HTR-8/SVneo (cell line): ENCODE measurements around the gene PHLDB3.

Source experiments
- DNase-seq: peaks from one replicate; pipeline ENCODE4 v3.0.0; 2011; ENCODE audit warnings: low spot score, mixed read lengths; ENCODE audit not compliant: insufficient read length
- FAIRE-seq: peaks from 2 replicates; lab custom pipeline; 2011; peaks lifted over from hg19 to GRCh38; lab: Jason Lieb, UNC

PHLDB3 gene

DNA sequence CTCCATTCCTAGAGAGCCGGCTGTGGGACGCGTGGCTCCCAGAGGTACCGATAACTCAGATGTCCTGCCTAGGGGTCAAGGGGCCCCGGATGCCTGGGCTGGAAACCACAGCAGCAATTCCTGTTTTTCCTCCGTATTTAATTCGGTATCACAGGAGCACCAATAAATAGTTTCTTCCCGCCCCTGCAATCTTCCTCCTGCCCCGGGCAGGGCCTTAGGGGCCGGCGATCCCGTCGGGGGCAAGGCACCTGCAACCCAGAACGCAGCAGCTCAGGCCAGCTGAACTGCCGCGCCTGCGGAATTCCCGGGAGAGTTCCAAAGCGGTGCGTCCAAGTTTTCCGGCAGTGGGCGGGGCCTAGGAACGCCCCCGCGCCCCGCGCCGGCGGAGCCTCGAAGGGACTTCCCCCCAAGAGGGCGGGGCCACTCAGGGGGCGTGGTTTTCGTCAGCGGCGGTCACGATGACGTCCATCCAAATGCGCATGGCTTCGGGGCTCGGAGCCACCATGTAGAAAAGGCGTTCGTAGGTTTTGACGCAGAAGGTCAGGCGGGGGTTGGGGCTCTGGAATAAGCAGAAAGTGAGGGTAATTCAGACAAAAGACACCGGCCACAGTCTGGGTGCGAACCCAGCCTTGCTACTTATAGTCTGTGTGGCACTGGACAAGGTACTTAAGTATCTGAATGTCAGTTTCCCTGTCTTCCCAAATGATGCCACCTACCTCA, 29.4 kb downstream of the PHLDB3 start:
- FAIRE-seq (peak; percentile 89), DNase-seq (peak; percentile 82)

DNA sequence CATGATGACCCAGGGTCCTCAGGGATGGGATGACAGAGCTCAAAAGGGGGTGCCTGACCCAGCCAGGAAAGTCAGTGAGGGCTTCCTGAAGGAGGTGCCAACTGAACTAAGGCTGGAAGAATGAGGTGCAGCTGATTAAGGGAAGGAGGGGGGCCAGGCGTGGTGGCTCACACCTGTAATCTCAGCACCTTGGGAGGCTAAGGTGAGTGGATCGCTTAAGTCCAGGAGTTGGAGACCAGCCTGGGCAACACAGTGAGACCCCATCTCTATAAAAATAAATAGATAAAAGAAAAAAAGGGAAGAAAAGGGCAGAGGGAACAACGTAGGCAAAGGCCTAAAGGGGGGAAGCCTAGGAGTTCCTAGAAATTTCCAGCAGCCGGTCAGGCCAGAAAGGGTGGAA, 30.1 kb downstream of the PHLDB3 start:
- no peak for FAIRE-seq
- no peak for DNase-seq

DNA sequence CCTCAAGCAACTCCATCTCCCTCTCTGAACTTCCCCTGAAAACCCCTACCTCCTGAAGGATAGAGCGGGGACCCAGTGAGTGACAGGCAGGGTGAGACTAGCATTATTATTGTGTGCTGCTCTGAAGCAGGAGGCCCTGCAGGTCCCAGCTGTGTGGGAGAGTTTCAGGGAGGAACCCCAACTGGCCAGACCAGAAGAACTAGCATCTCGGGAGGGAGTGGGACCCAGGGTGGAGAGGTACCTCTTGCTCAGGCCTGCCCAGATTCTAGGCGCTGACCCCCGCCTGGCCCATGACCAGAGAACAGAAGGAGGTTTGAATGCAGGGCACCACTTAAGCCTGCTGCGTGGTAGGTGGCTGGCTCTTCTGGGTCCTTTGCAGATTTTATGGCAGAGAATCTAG, 33.5 kb downstream of the PHLDB3 start:
- FAIRE-seq, result no peak
- DNase-seq, result no peak

DNA sequence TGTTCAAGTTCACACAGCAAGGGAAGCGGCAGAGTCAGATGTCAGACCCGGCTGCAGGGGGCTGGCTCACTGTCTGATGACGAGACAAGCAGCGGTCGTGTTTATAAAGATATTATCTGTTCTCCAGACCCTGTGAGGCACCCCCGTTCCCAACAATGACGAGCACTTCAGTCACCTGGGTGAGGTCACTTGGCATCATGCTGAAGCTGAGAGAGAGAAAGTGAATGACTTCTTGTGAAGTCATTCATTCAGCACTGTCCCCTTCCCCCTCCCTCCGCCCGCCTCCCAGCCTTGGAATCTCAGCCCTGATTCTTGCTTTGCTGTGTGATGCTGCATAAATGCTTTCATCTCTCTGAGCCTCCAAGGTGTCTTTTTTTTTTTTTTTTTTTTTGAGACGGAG, 34.3 kb downstream of the PHLDB3 start:
- peak; percentile 26 for FAIRE-seq
- no peak for DNase-seq

DNA sequence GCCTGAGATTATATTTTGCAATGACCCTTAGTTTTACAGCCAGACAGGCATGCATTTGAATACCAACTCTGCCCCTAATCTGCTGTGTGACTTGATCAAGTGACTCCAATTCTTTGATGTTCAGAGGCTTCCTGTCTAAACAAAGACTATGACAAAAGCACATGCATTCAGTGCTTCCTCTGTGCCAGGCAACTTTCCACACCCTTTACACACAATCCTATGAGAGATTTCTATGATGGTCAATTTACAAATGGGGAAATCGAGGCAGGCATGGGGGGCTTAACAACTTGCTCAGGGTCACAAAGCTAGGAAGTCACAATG, 35.4 kb downstream of the PHLDB3 start:
- DNase-seq, result no peak
- no peak for FAIRE-seq

DNA sequence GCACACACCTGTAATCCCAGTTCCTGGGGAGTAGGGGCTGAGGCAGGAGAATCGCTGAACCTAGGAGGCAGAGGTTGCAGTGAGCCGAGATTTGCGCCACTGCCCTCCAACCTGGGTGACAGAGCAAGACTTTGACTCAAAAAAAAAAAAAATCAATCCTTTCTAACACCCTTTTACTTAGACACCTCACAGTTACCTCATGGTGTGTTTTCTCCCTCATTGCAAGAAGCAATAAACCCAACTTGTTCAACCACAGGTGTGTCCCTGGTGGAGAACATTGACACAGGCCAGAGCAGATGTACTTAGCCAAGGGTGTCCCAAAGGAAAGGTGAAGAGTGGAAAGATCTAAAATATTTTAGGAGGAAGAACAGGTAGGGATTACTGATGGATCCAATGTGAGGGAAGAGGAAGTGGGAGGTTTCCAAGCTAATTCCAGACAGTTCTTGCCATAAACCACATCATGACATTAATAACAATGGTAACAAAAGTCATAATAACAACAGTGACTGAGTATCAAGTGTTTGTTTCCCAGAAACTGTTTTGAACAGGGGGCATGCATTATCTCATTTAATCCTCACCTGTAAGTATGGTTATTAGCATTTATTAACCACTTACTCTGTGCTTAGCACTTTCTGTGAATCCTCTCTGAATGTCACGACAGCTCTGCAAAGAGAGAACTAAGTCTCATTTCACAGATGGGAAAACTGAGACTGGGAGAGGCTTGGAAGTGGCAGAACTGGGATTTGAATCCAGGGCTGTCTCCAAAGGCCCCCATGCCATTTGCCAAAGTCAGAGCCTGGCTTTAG, 36.0 kb downstream of the PHLDB3 start:
- FAIRE-seq (peak; percentile 9), DNase-seq (no peak)

DNA sequence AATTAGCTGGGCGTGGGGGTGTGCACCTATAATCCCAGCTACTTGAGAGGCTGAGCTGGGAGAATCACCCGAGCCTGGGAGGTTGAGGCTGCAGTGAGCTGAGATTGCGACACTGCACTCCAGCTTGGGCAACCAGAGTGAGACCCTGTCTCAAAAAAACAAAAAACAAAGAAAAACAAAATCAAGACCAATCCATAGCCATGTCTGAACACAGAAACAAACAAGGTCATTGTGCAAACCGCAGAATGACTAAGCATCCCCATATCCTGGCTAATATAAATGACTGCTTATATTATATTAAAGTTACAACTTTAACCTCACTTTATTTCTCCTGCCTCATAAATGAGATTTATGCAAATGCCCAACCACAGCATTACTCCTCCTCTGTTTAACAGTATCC, 36.8 kb downstream of the PHLDB3 start:
- DNase-seq (no peak), FAIRE-seq (no peak)

DNA sequence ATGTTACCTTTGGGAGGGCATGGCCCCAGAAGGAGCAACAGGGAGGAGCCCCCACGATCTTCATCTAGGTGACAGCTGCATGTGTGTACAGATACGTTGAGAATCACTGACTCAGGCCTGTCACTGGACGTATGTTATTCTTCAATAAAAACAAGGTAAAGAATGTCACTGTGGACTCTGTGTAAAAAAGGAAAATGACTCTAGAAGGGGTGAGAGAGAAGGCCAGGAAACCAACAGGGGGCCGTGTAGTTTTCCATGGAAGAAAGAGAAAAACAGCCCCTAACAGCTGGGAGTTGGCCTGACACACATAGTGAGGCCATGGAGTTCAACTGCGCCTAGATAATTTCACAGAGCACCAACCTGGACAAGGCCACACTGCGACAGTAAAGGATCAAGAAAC, 37.3 kb downstream of the PHLDB3 start:
- DNase-seq, result no peak
- peak; percentile 33 for FAIRE-seq

DNA sequence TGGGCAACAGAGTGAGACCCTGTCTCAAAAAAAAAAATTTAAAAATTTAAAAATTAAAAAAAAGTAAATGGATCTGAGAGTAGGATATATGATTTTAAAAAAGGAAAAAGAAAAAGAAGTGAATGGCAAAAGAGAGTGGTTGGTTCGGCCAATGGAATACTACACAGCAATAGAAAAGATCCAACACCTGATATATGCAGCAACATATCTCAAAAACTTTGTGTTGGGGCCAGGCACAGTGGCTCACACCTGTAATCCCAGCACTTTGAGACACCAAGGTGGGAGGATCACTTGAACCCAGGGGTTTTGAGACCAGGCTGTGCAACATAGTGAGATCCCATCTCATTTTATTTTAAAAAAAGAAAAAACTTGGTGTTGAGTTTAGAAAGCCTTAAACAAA, 37.8 kb downstream of the PHLDB3 start:
- FAIRE-seq (no peak), DNase-seq (no peak)

DNA sequence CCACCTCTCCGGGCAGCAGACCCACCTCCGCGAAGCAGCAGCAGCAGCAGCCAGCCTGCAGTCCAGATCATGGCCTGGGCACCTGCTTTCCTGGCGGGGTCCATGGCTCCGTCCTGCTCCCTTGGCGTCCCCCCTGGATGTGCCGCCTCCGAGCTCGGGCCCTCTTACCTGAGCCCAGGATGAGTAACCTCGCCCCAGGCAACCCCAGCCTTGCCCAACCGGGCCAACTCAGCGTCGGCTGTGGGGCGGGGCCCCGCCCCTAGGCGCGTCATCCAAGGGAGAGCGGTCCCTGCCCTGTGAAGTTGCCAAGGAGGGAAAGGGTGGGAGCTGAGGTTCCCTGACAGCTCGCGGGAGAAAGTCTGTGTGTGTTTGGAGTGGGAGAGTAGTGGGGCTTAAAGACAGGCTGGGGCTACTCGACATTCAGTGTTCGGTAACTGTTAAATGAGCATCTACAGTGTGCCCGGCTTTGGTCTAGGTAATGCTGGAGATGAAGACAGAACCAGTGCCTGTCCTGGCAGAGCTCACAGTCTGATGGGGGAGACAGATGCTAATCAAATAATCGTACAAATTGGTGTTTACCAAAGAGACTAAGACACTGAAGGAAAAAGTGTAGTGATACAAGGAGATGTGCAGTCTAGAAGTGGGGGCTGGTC, 39.0 kb downstream of the PHLDB3 start, which contains the start of gene LYPD3:
Gene LYPD3 (minus strand): TSS at position 141 of the 653 bp plus-strand sequence. CDS start 37 bp downstream, at position 104.
- no peak for DNase-seq
- FAIRE-seq, result no peak

DNA sequence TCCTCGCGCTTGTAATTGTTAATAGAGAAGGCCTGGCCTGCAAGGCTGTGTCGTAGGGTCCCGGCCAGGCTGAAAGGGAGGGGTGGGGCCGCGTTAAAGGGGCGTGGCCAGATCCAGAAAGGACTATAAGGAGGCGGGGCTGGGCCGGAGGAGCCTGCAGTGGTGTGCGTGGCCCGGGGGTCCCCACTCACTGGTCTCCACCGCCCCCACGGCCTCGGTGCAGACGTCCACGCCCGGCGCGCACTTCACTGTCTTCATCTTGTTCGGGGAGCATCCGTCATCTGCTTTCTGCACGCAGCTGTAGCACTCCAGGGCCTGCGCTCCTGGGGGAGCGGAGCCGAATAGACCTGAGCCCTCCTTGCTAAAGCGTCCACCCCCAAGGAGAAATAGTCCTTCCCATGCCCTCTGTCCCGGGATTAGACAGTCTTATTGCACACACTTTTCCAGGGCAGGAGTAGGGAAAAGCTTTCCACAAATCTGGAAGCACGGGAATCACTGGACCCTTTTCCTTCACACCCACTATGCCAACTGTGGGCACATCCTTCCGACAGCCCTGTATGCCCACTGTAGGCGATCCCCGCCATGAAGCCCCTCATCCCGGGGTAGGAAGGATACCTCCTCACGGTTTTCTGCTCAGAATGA, 40.3 kb downstream of the PHLDB3 start:
- FAIRE-seq, result no peak
- no peak for DNase-seq

DNA sequence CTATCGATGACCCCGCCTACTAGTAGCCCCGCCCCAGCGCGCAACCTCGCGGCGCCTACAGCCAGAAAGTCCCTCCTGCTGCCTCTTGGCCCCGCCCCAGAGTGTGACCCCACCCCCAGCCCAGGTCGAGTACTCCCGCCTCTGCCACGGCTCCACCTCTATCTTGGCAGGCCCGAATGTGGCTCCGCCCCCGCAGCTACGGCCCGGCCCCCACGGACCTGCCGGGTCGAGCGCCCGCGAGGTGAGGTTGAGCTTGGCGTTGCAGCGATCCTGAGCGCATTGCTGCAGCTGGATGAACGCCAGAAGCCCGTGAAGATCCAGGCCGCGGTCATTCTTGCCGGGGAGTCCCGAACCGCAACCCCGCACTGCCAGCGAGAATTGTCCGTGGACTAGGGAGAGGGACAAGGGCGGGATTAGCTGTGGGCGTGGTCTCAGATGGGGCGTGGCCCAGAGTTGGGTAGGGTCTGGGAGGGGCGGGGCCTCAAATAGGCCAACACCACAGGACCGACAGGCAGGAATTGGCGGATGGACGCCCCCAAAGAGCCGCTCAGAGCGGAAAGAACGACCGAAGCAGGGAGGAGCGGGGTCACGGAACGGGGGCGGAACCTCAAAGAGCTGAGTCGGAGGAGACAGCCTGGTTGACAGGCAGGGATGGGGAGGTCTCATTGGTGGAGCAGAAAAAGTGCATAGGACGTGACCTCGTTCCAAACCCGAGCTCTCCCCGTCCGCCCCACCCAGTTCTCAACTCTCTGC, 41.0 kb downstream of the PHLDB3 start:
- peak; percentile 95 for FAIRE-seq
- DNase-seq, result peak; percentile 93

DNA sequence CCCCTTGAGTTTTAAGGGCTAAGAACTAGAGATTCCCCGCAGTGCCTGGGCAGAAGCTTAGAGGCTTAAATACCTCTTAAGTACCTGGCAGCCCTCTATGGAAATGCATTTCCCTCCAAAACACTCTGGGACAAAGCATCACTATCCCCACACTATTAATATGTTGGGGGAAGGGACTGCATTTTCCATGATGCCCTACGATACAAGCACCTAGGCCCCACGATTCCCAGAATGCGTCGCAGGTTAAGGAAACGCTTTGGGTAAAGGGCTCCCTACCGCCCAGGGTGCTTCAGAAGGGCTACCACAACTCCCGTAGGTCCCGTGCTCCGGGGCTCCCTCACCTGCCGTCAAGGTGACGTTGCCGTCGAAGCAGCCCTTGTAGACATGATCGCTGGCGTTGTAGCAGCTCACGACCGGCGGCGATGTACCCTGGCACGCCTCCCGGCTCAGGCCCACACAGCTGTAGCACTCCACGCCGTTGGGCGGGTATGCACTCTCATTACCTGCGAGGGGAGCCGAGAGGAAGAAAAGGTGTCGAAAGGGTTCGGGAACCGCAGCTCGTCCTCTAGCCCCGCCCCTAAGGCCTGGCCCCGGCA, 41.7 kb downstream of the PHLDB3 start:
- no peak for FAIRE-seq
- DNase-seq, result no peak

DNA sequence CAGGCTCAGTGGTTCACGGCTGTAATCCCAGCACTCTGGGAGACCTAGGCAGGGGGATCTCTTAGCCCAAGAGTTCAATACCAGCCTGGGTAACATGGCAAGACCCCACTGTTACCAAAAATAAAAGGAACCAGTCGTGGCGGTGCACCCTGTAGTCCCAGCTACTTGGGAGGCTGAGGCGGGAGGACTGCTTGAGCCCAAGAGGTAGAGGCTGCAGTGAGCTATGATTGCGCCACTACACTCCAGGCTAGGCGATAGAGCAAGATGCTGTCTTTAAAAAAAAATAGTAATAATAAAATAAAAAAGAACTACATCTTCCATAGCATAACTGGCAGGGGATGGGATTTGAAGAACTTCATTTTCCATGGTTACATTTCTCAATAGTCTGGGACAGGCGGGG, 42.2 kb downstream of the PHLDB3 start:
- no peak for FAIRE-seq
- no peak for DNase-seq

DNA sequence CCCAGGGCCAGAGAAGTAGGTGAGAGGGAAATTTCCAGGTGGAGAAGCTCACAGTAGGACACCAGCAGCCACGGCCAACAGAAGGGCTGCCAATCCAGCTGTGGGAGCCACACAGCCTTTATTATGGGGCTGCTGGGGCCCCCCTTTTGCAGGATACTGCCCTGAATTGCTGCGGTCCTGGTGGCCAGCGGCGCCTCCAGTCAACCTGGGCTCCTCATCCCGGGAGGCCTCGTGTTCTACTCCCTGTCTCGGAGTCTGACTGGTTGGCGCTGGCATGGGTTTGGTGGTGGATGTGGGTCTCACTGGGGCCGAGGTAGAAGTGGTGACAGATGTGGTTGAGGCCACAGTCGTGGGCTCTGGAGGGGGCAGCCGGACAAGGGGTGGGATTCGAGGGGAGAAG, 43.2 kb downstream of the PHLDB3 start:
- DNase-seq (no peak), FAIRE-seq (no peak)

DNA sequence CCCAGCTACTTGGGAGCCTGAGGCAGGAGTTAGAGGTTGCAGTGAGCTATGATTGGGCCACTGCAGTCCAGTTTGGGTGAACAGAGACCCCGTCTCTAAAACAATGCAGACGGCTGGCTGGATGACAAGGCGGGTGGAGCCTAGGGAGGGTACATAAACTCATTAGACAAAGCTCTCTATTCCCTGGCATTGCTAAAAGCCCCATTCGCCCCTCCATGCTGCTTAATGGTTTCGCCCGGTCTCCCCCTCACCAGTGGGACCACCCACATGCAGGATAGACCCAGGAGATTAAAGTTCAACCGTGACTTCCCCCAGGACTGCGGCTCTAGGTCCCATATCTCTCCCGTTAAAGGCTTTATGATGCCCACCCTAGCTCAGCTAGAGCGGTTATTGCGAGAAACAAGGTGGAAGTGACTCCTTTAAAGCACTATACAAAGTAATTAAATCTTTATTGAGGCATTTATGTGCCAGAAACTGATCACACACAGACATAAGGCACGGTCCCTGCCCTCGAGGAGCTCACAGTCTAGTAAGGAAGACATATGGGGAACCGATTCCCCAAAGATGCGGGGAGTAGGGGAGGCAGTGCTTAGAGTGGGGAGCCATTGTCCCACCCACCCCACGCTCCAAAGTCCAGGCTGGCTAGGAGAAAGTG, 44.1 kb downstream of the PHLDB3 start:
- no peak for DNase-seq
- no peak for FAIRE-seq

DNA sequence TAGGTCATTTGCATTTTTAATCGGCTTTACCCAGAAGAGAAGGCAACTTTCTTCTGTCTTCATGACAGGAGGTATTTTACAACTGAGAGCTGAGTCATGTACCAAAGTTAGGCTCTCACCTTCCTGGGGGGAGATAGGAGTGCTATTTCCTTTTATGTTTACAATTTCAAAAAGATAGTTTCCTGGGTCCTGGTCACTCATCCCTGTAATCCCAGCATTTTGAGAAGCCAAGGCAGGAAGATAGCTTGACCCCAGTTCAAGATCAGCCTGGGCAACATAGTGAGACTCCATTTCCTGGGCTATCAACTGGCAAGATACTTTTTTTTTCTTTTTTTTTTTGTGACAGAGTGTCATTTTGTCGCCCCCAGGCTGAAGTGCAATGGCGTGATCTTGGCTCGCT, 46.7 kb downstream of the PHLDB3 start:
- DNase-seq, result no peak
- FAIRE-seq, result no peak

DNA sequence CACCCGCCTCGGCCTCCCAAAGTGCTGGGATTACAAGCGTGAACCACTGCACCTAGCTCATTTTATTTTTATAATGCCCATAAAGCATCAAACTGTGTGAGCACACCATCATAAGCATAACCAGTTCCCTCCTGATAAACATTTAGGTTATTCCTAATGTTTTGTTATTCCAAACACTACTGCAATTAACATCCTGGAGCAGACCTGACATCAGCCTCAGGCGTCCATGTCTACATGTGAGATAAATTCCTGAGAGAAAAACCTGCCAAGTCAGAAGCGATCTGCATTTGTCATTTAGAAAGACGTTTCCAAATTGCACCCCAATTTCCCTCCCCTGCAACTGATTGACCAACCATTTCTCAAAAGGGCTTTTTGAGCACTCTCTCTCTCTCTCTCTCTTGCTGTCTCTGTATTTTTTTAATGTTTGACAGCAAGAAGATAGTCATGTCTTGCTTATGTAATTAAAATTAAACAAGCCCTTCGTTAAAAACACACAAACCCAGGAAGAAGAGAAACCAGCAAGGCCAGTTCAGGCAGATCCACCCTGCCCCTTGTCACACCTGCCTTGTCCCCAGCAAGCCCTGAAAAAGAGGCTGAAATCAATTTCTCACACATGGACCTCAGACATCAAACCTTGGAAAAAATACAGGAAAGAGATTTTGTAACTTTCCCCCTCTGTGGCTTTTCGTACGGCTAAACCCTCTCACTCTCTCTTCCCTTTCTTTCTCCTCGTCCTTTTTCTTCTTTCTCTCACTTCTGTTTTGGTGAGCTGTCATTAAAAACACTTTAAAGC, 49.0 kb downstream of the PHLDB3 start:
- FAIRE-seq, result no peak
- DNase-seq, result no peak
